ENCODE results near the gene NDUFS6.

DNA sequence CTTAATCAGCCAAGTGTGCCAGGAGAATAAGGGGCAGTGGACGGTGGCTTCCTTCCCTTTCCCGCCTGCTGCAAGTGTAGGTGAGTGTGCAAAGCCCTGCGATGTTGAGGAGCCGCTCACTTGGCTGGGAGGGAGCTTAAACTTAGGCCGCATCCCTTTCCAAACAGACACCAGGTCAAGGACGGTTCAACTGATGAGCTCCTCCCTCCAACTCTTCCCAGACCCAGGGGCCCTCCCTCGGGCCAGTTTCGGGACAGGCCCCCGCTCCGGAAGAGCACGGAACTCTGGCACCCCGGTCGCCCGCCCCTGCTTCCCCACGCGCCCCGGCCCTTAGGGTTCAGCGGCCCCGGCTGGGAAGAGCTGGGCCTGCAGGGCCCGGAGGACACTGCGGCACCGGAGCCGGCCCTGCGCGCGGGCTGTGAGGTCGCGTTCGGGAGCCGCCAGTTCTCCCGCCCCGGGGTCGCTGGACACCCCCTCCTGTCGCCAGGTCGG lies 2.1 kb upstream of the NDUFS6 start:
- TF ChIP-seq, protein P1, sequence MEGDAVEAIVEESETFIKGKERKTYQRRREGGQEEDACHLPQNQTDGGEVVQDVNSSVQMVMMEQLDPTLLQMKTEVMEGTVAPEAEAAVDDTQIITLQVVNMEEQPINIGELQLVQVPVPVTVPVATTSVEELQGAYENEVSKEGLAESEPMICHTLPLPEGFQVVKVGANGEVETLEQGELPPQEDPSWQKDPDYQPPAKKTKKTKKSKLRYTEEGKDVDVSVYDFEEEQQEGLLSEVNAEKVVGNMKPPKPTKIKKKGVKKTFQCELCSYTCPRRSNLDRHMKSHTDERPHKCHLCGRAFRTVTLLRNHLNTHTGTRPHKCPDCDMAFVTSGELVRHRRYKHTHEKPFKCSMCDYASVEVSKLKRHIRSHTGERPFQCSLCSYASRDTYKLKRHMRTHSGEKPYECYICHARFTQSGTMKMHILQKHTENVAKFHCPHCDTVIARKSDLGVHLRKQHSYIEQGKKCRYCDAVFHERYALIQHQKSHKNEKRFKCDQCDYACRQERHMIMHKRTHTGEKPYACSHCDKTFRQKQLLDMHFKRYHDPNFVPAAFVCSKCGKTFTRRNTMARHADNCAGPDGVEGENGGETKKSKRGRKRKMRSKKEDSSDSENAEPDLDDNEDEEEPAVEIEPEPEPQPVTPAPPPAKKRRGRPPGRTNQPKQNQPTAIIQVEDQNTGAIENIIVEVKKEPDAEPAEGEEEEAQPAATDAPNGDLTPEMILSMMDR (IDR thresholded peaks at IDR 0.05) = no peak
- no peak for TF ChIP-seq POLR2A (IDR thresholded peaks at IDR 0.05)

Measured in lower leg skin (tissue), 3 donors.